ENCODE measurements around the gene TGM5.

TGM5 gene

GRCh38 chr15:43219929-43220928, 46.5 kb downstream of the TGM5 start:
- H3K4me3 Mint-ChIP-seq, result no peak overlapping the region

GRCh38 chr15:43218908-43219706, 47.6 kb downstream of the TGM5 start:
- no peak overlapping the region for H3K27ac Mint-ChIP-seq

More at GRCh38 chr15:43219929-43220928, 46.5 kb downstream of the TGM5 start:
- peaks cover under 1% of the 10 kb centered on the region for H3K4me1 Mint-ChIP-seq
- no peak for ATAC-seq
- no peaks in the 10 kb centered on the region for H3K9me3 Mint-ChIP-seq
- H3K27me3 Mint-ChIP-seq, result peaks cover 17% of the 10 kb centered on the region
- no peaks in the 10 kb centered on the region for H3K36me3 Mint-ChIP-seq
- no peak overlapping the region for H3K27ac Mint-ChIP-seq

GRCh38 chr15:43215961-43216360, 50.8 kb downstream of the TGM5 start:
- ATAC-seq, result no peak
- H3K27ac Mint-ChIP-seq, result no peak overlapping the region
- H3K9me3 Mint-ChIP-seq, result no peaks in the 10 kb centered on the region
- H3K4me3 Mint-ChIP-seq, result no peak overlapping the region
- H3K4me1 Mint-ChIP-seq, result no peaks in the 10 kb centered on the region
- peaks cover 16% of the 10 kb centered on the region for H3K27me3 Mint-ChIP-seq
- no peaks in the 10 kb centered on the region for H3K36me3 Mint-ChIP-seq

More at GRCh38 chr15:43218908-43219706, 47.6 kb downstream of the TGM5 start:
- no peaks in the 10 kb centered on the region for H3K4me1 Mint-ChIP-seq
- peaks cover 17% of the 10 kb centered on the region for H3K27me3 Mint-ChIP-seq
- no peaks in the 10 kb centered on the region for H3K9me3 Mint-ChIP-seq
- ATAC-seq, result no peak
- no peak overlapping the region for H3K4me3 Mint-ChIP-seq
- no peaks in the 10 kb centered on the region for H3K36me3 Mint-ChIP-seq

- H3K27ac Mint-ChIP-seq, result no peak overlapping the region
- H3K4me1 Mint-ChIP-seq, result no peaks in the 10 kb centered on the region
- H3K27me3 Mint-ChIP-seq, result peaks cover 16% of the 10 kb centered on the region
- H3K36me3 Mint-ChIP-seq, result no peaks in the 10 kb centered on the region
- ATAC-seq, result no peak
- H3K9me3 Mint-ChIP-seq, result no peaks in the 10 kb centered on the region
- no peak overlapping the region for H3K4me3 Mint-ChIP-seq
Observed at GRCh38 chr15:43214592-43215295, 52.0 kb downstream of the TGM5 start.

GRCh38 chr15:43214169-43214568, 52.6 kb downstream of the TGM5 start:
- peaks cover 21% of the 10 kb centered on the region for H3K27me3 Mint-ChIP-seq
- H3K4me1 Mint-ChIP-seq, result no peaks in the 10 kb centered on the region
- H3K4me3 Mint-ChIP-seq, result no peak overlapping the region
- H3K36me3 Mint-ChIP-seq, result no peaks in the 10 kb centered on the region
- no peak overlapping the region for H3K27ac Mint-ChIP-seq
- no peaks in the 10 kb centered on the region for H3K9me3 Mint-ChIP-seq
- no peak for ATAC-seq

- H3K9me3 Mint-ChIP-seq, result no peaks in the 10 kb centered on the region
- no peaks in the 10 kb centered on the region for H3K36me3 Mint-ChIP-seq
- H3K27me3 Mint-ChIP-seq, result peaks cover 28% of the 10 kb centered on the region
Observed at GRCh38 chr15:43213466-43213865, 53.3 kb downstream of the TGM5 start.

GRCh38 chr15:43212951-43213350, 53.8 kb downstream of the TGM5 start:
- Mint-ChIP-seq H3K27me3 (peaks cover 33% of the 10 kb centered on the region), H3K4me3 (no peak overlapping the region), H3K9me3 (no peaks in the 10 kb centered on the region), H3K27ac (no peak overlapping the region), H3K36me3 (no peaks in the 10 kb centered on the region), H3K4me1 (no peaks in the 10 kb centered on the region)
- no peak for ATAC-seq

More at GRCh38 chr15:43213466-43213865, 53.3 kb downstream of the TGM5 start:
- no peak overlapping the region for H3K27ac Mint-ChIP-seq
- no peak overlapping the region for H3K4me3 Mint-ChIP-seq
- no peaks in the 10 kb centered on the region for H3K4me1 Mint-ChIP-seq
- no peak for ATAC-seq

- Mint-ChIP-seq H3K4me3 (no peak overlapping the region), H3K27ac (no peak overlapping the region), H3K9me3 (no peaks in the 10 kb centered on the region), H3K36me3 (no peaks in the 10 kb centered on the region), H3K27me3 (peaks cover 36% of the 10 kb centered on the region), H3K4me1 (no peaks in the 10 kb centered on the region)
- no peak for ATAC-seq
Observed at GRCh38 chr15:43212299-43212698, 54.4 kb downstream of the TGM5 start.

- ATAC-seq, result no peak
- no peak overlapping the region for H3K27ac Mint-ChIP-seq
- no peak overlapping the region for H3K4me3 Mint-ChIP-seq
- H3K9me3 Mint-ChIP-seq, result no peaks in the 10 kb centered on the region
- no peaks in the 10 kb centered on the region for H3K4me1 Mint-ChIP-seq
- no peaks in the 10 kb centered on the region for H3K36me3 Mint-ChIP-seq
- H3K27me3 Mint-ChIP-seq, result peaks cover 36% of the 10 kb centered on the region
Observed at GRCh38 chr15:43211224-43211735, 55.4 kb downstream of the TGM5 start.

- no peak for ATAC-seq
- Mint-ChIP-seq H3K27ac (no peak overlapping the region), H3K4me3 (no peak overlapping the region), H3K36me3 (no peaks in the 10 kb centered on the region), H3K27me3 (peaks cover 36% of the 10 kb centered on the region), H3K9me3 (no peaks in the 10 kb centered on the region), H3K4me1 (no peaks in the 10 kb centered on the region)
Observed at GRCh38 chr15:43210807-43211206, 55.9 kb downstream of the TGM5 start.

- Mint-ChIP-seq H3K27ac (no peak overlapping the region), H3K4me1 (no peaks in the 10 kb centered on the region), H3K4me3 (no peak overlapping the region)
Observed at GRCh38 chr15:43210172-43210745, 56.5 kb downstream of the TGM5 start.

GRCh38 chr15:43209059-43209824, 57.5 kb downstream of the TGM5 start:
- no peak overlapping the region for H3K27ac Mint-ChIP-seq
- no peak overlapping the region for H3K4me3 Mint-ChIP-seq
- H3K9me3 Mint-ChIP-seq, result no peaks in the 10 kb centered on the region
- H3K36me3 Mint-ChIP-seq, result no peaks in the 10 kb centered on the region
- ATAC-seq, result no peak
- H3K27me3 Mint-ChIP-seq, result peaks cover 36% of the 10 kb centered on the region
- H3K4me1 Mint-ChIP-seq, result peaks cover 5% of the 10 kb centered on the region

More at GRCh38 chr15:43210172-43210745, 56.5 kb downstream of the TGM5 start:
- H3K9me3 Mint-ChIP-seq, result no peaks in the 10 kb centered on the region
- ATAC-seq, result no peak
- H3K36me3 Mint-ChIP-seq, result no peaks in the 10 kb centered on the region
- peaks cover 36% of the 10 kb centered on the region for H3K27me3 Mint-ChIP-seq

- Mint-ChIP-seq H3K9me3 (no peaks in the 10 kb centered on the region), H3K4me1 (peaks cover 9% of the 10 kb centered on the region), H3K27ac (no peak overlapping the region), H3K4me3 (no peak overlapping the region), H3K36me3 (no peaks in the 10 kb centered on the region), H3K27me3 (peaks cover 36% of the 10 kb centered on the region)
- no peak for ATAC-seq
Observed at GRCh38 chr15:43208052-43209002, 58.4 kb downstream of the TGM5 start.

Data from stimulated activated memory B cell treated with anti-CD40 and anti-IgM and Interleukin-4, amounts not matched to agents 10 μg/mL and 1 μg/mL and 100 μg/mL, for 72 hours (primary cell).